ENCODE data around the gene SLC19A1.

Gene SLC19A1

DNA sequence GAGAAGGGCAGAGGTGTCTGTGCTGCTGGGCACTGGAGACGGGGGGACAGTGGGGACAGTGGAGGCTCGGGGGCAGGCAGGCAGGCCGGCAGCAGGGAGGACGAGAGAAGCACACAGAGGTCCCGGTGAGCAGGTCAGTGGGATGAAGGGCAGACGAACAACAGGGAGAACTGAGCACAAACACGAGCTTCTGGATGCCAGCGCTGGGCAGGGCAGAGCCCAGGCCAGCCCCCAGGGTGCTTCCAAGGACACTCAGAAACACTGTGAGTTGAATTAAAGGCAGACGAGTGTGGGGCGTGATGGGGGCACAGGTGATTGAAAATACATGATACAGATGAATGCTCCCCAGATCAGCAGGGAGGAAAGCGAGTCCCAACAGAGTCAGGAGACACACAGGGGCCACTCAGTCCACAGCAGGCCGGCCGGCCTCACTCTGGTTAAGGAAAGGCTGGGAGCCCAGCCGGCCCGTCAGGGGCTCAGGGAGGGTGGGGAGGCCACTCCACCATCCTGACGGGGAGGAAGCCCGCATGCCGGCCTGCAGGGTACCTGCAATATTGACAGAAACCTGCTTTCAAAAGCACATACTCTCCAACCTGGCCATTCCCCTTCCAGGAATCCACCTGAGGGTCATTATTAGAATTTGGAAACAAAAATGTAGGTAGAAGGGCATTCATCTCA, 14.1 kb downstream of the SLC19A1 start:
- TF ChIP-seq, protein P1, sequence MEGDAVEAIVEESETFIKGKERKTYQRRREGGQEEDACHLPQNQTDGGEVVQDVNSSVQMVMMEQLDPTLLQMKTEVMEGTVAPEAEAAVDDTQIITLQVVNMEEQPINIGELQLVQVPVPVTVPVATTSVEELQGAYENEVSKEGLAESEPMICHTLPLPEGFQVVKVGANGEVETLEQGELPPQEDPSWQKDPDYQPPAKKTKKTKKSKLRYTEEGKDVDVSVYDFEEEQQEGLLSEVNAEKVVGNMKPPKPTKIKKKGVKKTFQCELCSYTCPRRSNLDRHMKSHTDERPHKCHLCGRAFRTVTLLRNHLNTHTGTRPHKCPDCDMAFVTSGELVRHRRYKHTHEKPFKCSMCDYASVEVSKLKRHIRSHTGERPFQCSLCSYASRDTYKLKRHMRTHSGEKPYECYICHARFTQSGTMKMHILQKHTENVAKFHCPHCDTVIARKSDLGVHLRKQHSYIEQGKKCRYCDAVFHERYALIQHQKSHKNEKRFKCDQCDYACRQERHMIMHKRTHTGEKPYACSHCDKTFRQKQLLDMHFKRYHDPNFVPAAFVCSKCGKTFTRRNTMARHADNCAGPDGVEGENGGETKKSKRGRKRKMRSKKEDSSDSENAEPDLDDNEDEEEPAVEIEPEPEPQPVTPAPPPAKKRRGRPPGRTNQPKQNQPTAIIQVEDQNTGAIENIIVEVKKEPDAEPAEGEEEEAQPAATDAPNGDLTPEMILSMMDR (IDR thresholded peaks at IDR 0.05): no peak

DNA sequence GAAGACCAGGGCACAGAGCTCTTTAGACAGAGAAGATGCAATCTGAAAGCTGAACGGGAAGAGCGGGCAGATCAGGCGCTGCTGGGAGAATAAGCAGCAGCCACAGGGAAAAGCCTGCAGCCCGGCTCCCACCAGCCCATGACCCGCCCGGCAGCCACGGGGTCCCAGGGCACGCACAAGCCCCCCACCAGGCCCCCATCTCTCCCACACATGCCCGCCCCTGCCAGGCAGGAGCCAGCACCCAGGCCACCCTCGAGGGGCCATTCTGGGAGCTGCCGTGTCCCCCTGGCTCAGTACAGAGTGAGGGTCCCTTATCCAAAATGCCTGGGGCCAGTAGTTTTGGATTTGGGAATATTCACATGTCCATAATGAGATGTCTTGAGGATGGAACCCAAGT, 16.3 kb downstream of the SLC19A1 start:
- TF ChIP-seq, protein P1 (IDR thresholded peaks at IDR 0.05): no peak

DNA sequence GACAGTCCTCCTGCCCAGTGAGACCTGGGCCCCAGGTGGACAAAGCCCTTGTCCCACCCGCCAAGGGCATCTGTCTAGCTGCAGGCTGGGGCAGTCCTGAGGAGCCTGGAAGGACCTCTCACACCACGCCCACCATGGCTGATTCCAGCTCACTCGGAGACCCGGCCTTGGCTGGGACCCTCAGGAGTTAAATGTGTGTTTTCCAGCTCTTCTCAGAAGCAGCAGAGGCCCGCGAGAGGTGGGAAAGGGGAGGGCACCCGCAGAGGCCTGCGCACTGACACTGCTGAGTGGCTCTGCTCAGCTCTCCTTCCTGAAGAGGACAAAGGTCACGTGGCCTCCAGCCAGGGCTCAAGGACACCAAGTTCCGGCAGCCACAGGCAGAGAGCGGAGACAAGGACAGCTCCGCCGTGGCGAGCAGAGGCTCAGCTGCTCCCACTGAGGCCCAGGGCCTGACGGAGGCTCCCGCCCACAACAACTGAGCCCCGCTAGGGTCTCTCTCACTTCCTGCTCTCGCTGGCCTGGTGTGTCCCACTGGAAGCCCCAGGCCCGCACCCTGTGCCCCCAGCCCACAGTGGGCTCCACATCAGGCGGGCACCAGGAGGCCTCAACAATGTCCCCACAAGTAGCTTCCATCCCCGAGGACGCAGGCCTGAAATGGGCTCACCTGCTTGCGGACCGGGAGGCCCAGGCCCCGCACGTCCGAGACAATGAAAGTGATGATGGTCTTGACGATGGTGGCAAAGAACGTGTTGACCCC, 16.9 kb downstream of the SLC19A1 start:
- TF ChIP-seq, protein P1 (IDR thresholded peaks at IDR 0.05): no peak

DNA sequence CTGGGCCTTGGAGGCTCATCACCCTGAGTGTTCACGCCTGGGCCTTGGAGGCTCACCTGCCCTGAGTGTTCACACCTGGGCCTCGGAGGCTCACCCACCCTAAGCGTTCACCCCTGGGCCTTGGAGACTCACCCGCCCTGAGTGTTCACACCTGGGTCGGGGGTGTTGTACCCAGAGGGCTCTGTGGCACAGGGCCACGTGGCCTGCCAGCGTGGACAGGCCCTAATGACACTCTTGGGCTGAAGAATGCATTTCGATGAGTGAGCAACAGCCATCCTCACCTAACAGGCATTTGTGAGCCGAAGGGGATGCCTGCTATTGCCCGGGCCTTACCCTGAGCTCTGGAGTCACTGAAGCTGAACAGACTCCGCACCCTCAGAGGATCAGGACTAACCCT, 17.5 kb downstream of the SLC19A1 start:
- TF ChIP-seq, protein P1 (IDR thresholded peaks at IDR 0.05): no peak

DNA sequence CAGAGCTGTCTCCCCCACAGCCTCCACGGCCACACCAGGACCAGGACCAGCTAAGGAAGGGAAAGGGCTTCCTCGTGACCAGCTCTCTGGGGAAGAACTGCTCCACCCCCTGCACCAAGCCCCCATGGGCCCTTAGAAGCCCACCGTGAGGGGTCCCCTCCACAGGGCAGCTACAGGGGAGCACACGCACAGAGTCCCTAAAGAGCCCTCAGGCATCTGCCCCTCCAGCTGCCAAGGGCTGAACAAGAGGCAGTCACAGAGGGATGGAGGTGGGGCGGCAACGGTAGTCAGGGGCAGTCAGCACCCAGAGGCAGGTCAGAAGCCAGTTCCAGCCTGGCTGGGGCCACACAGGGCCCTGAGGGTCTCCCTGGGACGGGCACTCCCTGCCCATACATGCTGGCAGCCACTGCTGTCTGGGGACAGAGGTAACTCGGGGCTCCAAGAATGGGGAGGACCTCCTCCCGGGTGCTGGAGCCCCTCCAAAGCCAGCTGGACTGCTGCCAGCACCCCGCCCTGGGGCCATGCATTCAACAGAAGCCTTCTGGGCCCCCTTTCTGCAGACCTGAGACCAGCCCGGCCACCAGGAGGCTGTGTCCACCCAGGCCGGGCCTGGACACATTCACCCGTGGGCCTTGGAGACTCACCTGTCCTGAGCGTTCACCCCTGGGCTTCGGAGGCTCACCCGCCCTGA, 18.7 kb downstream of the SLC19A1 start:
- TF ChIP-seq, protein P1 (IDR thresholded peaks at IDR 0.05): no peak

DNA sequence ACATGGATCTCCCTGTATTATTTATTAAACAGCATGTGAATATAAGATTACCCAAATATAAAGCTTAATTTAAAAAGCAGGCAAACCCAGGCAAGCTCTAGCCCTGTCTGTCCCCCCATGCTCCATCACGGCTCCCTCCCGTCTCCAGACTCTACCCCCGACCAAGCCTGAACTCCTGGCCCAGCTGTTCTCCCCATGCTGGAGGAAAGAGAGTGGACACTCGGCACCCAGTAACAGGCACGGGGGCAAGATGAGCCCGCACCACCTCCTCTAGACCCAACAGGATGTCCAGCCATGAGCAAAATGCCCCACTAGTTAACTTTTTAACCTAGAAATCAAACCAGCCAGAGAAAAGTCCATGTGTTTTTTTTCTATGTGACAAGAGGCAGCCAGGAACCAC, 19.3 kb downstream of the SLC19A1 start:
- TF ChIP-seq, protein P1 (IDR thresholded peaks at IDR 0.05): no peak

DNA sequence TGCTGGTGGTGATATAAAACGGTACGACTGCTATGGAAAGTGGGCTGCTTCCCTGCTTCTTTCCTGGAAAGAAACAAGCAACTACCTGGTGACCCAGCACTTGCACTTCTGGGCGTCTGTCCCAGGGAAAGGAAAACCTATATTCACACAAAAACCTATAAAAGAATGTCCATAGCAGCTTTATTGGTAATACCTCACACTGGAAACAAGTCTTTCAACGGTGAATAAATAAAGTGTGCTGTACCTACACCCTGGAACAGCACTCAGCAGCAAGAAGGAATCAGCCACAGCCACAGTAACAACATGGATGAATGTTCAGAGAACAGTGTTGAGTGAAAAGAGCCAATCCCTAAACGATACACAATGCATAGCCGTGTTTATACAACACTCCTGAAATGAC, 19.9 kb downstream of the SLC19A1 start:
- TF ChIP-seq, protein P1 (IDR thresholded peaks at IDR 0.05): no peak
